Loucy (cell line): ENCODE measurements around the gene TTBK1.

Source experiments
- CTCF ChIP-seq: fragments of 200-600 bp; sonication (generic); conservative IDR thresholded peaks from 2 replicates; pipeline ENCODE4 v1.5.1; 2014; ENCODE audit warnings: mild to moderate bottlenecking, antibody characterized with exemption, low read length
- EZH2phosphoT487 ChIP-seq: fragments of 200-600 bp; IDR thresholded peaks from 2 replicates; pipeline ENCODE4 v1.6.1; 2018; ENCODE audit warnings: antibody characterized with exemption, mild to moderate bottlenecking, moderate library complexity, borderline replicate concordance

- TF ChIP-seq CTCF (no peak), EZH2phosphoT487 (no peak)
These were observed 11.0 kb downstream of the TTBK1 start for GRCh38 chr6:43254138-43254817.
